ENCODE results near the gene TBC1D2.

TBC1D2 gene

GRCh38 chr9:98158071-98158831 is 97.2 kb downstream of the TBC1D2 start:
- DNase-seq: no peak

- DNase-seq: no peak
Measured at GRCh38 chr9:98157372-98157771, 98.1 kb downstream of the TBC1D2 start.

GRCh38 chr9:98154678-98155077 is 100.8 kb downstream of the TBC1D2 start:
- no peak for DNase-seq

GRCh38 chr9:98152526-98152925 is 102.9 kb downstream of the TBC1D2 start:
- DNase-seq: no peak

GRCh38 chr9:98150721-98151120 is 104.7 kb downstream of the TBC1D2 start:
- DNase-seq: no peak

- DNase-seq: no peak
Measured at GRCh38 chr9:98150164-98150563, 105.3 kb downstream of the TBC1D2 start.

GRCh38 chr9:98149422-98149821 is 106.0 kb downstream of the TBC1D2 start:
- DNase-seq: no peak

All from NCI-H2107 (cell line).